Fibroblast of peridontal ligament (primary cell): Measurements from ENCODE around the gene RPL37A.

ENCODE experiments used
- DNase-seq: peaks from one replicate; pipeline ENCODE4 v3.0.0-alpha.2; 2010; ENCODE audit errors: extremely low read depth

Gene RPL37A

GRCh38 chr2:216548901-216549331 is 50.3 kb downstream of the RPL37A start:
- DNase-seq, result peak; percentile 91

- DNase-seq, result no peak
These were observed 51.5 kb downstream of the RPL37A start for GRCh38 chr2:216549926-216550690.

GRCh38 chr2:216551234-216552068 is 52.8 kb downstream of the RPL37A start:
- DNase-seq, result peak; percentile 89

- no peak for DNase-seq
These were observed 54.4 kb downstream of the RPL37A start for GRCh38 chr2:216553093-216553478.
